GM12874 (cell line): Measurements from ENCODE around the gene TSPAN18.

ENCODE experiments used
- CTCF ChIP-seq: IDR thresholded peaks from 2 replicates; pipeline ENCODE4 v1.5.1; 2011; ENCODE audit warnings: low read depth, mild to moderate bottlenecking, control low read depth, low read length, moderate library complexity; ENCODE audit not compliant: insufficient read depth

TSPAN18 gene

GRCh38 chr11:44832452-44832851 is 105.7 kb downstream of the TSPAN18 start:
- no peak for TF ChIP-seq CTCF

GRCh38 chr11:44833221-44833876 is 106.6 kb downstream of the TSPAN18 start:
- no peak for TF ChIP-seq CTCF

- no peak for TF ChIP-seq CTCF
Measured at GRCh38 chr11:44833877-44834452, 107.2 kb downstream of the TSPAN18 start.

- TF ChIP-seq CTCF = no peak
Measured at GRCh38 chr11:44834846-44835245, 108.1 kb downstream of the TSPAN18 start.

GRCh38 chr11:44835296-44835695 is 108.5 kb downstream of the TSPAN18 start:
- no peak for TF ChIP-seq CTCF

GRCh38 chr11:44835938-44836337 is 109.2 kb downstream of the TSPAN18 start:
- TF ChIP-seq CTCF = no peak

- no peak for TF ChIP-seq CTCF
Measured at GRCh38 chr11:44837661-44838060, 110.9 kb downstream of the TSPAN18 start.
